ENCODE results near the gene TTC21A.

TTC21A gene

DNA sequence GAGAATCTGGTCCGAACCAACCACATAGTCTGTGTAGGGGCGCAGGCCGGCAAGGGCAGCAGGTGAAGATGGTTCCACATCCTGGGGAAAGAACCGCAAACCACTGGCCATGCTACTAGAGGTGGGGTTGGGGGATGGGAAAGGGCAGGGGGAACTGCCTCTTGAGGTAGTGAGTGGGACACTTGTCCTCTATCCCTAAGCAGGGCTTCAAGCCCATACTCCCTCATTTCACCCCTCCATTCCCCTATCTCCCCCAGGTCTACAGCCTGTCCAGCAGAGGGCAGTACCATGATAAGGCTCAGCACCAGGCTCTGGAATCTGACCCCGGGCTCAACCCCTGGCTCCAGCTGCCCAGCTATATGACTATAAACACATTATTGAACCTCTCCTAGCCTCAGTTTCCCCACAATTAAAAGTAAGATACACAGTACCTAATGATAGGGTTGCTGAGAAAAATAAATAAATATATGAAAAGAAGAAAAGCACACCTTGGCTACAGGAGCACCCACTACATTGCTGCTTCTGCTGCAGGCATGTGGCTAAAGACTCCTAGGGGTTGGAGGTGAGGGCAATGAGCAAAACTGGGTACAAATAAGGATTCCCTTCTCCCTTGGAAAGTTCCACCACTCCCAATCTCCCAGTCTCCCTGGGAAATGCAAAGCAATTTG lies 6.3 kb upstream of the TTC21A start:
- DNase-seq (ENCODE audit: low spot score) = peak; percentile 81
- TF ChIP-seq, protein P1, sequence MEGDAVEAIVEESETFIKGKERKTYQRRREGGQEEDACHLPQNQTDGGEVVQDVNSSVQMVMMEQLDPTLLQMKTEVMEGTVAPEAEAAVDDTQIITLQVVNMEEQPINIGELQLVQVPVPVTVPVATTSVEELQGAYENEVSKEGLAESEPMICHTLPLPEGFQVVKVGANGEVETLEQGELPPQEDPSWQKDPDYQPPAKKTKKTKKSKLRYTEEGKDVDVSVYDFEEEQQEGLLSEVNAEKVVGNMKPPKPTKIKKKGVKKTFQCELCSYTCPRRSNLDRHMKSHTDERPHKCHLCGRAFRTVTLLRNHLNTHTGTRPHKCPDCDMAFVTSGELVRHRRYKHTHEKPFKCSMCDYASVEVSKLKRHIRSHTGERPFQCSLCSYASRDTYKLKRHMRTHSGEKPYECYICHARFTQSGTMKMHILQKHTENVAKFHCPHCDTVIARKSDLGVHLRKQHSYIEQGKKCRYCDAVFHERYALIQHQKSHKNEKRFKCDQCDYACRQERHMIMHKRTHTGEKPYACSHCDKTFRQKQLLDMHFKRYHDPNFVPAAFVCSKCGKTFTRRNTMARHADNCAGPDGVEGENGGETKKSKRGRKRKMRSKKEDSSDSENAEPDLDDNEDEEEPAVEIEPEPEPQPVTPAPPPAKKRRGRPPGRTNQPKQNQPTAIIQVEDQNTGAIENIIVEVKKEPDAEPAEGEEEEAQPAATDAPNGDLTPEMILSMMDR (IDR thresholded peaks at IDR 0.05; ENCODE audit: extremely low read depth, insufficient read depth, missing control alignments) = peak; percentile 87
- in situ Hi-C loops (cut with MboI; ENCODE audit: low pct_unique_long_range_greater_than_20kb, low sequenced_read_pairs, unreplicated experiment) = no loop called here

DNA sequence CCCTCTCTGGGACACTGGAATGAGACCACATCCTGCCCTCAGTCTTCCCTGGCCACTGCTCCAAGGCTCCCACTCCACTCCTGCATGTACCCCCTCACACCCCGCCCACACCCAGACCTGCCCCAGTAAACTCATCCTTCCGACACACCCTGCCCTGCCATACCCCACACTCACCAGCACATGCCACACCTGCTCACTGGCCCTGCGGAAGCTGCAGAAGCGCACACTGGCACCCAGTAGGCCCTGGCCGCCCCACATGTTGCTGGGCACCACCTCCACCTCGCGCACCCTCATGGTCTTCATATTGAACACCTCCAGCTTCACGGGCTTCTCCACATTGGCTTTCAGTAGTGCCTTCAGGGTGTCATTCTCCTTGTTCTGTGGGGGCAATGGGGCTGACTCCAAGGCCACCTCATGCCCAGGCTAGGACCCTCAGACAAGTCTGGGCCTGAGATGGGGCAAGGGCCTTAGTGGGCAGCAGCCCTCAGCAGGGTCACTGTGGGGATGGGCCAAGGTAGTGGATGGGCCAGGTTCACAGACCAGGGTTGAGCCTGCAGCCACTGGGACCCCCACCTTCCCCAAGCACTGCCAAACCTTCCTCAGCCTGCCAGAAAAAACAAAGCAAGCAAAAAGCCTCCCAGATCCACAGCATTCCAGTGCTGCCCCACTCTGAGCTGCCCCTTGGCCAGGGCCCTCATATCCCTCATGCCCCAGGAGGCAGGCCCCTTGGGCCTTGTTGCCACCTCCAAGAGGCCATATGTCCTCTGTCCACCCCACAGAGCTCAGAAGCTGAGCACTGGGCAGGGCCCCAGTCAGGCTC lies 4.8 kb upstream of the TTC21A start:
- TF ChIP-seq, protein P1 (IDR thresholded peaks at IDR 0.05; ENCODE audit: extremely low read depth, insufficient read depth, missing control alignments) = no peak
- in situ Hi-C loops (cut with MboI; ENCODE audit: low pct_unique_long_range_greater_than_20kb, low sequenced_read_pairs, unreplicated experiment) = no loop called here

DNA sequence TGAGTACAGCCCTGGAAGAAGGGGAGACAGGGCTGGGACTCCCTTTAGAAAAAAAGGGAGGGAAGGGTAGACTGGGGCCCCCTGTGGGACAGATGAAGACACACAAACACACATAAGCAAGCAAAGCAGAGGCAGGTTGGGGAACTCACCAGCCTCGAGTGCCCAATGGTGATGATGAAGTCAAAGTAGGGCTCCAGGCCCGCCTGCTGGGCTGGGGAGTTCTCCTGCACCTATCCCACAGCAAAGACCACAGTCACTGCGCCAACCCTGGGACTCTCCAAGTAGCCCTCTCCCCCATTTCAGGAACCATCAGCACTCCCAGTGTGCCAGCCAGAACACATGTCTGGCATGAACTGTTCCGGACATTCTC lies 4.2 kb upstream of the TTC21A start:
- DNase-seq (ENCODE audit: low spot score) = no peak
- in situ Hi-C loops (cut with MboI; ENCODE audit: low pct_unique_long_range_greater_than_20kb, low sequenced_read_pairs, unreplicated experiment) = no loop called here
- TF ChIP-seq, protein P1 (IDR thresholded peaks at IDR 0.05; ENCODE audit: extremely low read depth, insufficient read depth, missing control alignments) = peak; percentile 22

More for the DNA sequence above, 4.8 kb upstream of the TTC21A start:
- DNase-seq (ENCODE audit: low spot score) = no peak

DNA sequence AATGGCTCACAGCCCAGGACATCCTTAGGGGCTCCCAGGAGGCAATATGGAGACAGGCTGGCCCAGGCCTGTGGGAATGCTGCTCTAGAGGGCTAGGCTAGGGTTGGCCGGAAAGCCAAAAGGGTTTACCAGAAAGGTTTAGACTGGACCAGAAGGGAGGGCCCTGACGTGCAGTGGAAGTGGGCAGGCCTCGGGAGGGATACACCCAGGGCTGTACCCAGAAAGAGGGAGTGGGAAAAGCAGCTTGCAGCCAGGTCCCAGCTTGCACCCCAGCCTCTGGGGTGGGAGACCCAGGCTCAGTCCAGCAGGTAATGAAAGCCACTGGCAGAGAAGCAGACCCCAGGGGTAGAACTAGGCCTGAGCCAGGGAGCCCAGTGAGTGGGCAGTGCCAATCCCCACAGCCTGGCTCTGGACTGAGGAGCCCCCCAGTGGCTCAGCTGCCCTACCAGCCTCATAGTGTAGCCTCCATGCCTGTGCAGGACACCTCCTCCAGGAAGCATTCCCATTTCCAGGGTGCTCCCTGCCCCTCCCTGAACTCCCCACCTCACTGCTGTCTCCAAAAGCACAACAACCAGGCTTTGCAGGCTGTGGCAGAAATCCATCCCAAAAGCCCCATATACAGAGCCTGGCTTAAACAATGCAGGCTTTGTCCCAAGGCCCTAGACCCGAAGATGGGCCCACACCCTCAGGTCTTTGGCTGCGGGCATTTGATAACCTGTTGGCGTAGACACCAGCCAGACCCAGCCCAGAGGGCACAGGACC lies 3.5 kb upstream of the TTC21A start:
- in situ Hi-C loops (cut with MboI; ENCODE audit: low pct_unique_long_range_greater_than_20kb, low sequenced_read_pairs, unreplicated experiment) = no loop called here
- TF ChIP-seq, protein P1 (IDR thresholded peaks at IDR 0.05; ENCODE audit: extremely low read depth, insufficient read depth, missing control alignments) = no peak
- no peak for DNase-seq (ENCODE audit: low spot score)

GRCh38 chr3:39104961-39105686 lies 2.4 kb upstream of the TTC21A start:
- DNase-seq (ENCODE audit: low spot score) = no peak
- TF ChIP-seq, protein P1 (IDR thresholded peaks at IDR 0.05; ENCODE audit: extremely low read depth, insufficient read depth, missing control alignments) = no peak
- in situ Hi-C loops (cut with MboI; ENCODE audit: low pct_unique_long_range_greater_than_20kb, low sequenced_read_pairs, unreplicated experiment) = no loop called here

DNA sequence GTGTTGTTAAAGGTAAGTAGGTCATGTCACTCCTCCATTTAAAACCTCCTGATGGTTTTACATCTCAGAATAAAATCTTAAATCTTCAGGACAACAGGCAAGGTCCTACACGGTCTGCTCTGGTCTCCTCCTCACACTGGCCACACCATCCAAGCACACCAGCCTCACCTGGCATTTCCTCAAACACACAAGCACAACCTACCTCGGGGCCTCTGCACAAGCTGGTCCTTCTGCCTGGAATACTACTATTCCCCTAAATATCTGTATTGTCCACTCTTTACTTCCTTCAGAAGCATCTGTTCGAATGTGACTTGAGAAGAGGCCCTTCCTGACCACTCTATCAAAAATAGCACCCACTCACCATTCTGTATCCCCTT lies 1.8 kb upstream of the TTC21A start:
- TF ChIP-seq, protein P1 (IDR thresholded peaks at IDR 0.05; ENCODE audit: extremely low read depth, insufficient read depth, missing control alignments) = no peak
- no peak for DNase-seq (ENCODE audit: low spot score)
- in situ Hi-C loops (cut with MboI; ENCODE audit: low pct_unique_long_range_greater_than_20kb, low sequenced_read_pairs, unreplicated experiment) = no loop called here

Data from GM13977 (cell line).